GM19193 (cell line): ENCODE data around the gene PTPRK.

Source experiments
- POLR2A ChIP-seq: IDR thresholded peaks from 4 replicates; pipeline ENCODE4 v1.6.1; 2011; ENCODE audit not compliant: insufficient read depth, insufficient read length; ENCODE audit errors: extremely low read depth

PTPRK gene

GRCh38 chr6:128505603-128506002 is 14.8 kb downstream of the PTPRK start:
- TF ChIP-seq POLR2A: no peak

GRCh38 chr6:128504003-128504654 is 16.3 kb downstream of the PTPRK start:
- TF ChIP-seq POLR2A: no peak

DNA sequence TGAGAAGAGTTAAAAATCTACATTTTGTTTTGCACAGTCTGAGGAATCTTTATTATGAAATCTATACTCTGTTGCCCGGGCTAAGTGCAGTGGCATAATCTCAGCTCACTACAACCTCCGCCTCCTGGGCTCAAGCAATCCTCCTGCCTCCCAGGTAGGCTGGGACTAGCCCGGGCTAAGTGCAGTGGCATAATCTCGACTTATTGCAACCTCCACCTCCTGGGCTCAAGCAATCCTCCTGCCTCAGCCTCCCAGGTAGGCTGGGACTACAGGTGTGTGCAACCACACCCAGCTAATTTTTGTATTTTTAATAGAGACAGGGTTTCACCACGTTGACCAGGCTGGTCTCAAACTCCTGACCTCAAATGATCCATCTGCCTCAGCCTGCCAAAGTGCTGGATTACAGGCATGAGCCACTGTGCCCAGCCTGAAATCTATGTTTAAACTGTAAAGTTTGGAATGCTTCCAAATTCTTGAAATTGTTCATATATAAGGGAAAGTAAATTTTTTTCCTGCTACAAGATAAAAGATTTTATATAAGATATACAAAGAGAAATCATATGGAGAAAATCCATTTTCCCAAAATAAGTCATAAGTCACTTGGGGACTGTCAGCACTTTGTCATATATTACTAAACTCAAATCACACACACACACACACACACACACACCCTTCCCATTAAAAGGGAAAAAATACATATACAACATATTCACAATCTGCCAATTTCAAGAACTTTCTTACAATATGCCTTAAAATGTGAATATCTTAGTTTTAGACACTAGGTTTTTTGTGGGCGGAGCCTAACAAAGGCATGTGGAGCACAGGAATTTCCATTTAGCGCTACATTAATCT is 19.4 kb downstream of the PTPRK start:
- TF ChIP-seq POLR2A: no peak

DNA sequence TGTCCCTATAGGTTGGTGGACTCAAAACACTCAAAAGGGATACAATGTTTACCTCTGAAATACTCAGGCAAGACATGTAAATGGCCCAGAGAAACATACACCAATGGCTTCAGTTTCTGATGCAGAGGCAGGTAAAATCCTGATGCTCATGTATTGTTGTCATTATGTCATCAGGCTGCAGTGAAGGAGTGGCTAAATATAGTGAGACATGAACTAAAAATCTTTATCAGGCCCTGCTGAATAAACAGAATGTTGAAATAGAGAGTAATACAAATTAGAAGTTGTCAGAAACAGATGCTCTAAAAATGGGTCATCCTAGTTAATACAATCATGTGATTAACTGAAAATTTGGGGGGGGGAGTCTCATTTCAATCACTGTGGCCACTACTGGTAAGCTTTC is 20.4 kb downstream of the PTPRK start:
- no peak for TF ChIP-seq POLR2A

DNA sequence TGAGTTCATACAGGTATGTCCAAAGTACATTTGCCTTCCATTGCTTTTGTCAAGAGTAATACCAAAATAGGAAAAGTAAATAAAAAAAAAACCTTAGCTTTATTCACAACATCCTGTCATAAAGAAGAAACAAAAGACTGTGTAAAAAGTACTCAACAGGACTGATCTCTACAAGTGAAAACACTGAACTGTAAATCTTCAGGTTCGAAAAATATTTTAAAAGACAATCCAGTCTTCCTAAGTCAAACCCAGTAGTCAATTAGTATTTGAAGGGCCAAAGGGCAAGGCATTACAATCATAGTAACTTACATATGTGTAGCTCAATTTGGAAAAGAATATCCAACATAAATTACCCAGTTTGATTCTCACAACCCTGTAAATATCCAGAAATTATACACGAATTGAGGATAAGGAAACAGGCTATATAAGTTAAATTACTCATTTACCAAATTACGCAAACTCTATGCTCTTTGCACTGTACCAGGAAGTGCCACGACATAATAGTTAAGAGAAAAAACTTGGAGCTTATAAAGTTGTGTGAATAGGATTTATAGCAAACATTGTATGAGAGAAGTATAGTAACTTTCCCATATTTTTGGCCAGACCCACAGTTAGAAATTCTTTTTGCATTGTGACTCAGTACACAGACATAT is 21.2 kb downstream of the PTPRK start:
- TF ChIP-seq POLR2A: no peak

DNA sequence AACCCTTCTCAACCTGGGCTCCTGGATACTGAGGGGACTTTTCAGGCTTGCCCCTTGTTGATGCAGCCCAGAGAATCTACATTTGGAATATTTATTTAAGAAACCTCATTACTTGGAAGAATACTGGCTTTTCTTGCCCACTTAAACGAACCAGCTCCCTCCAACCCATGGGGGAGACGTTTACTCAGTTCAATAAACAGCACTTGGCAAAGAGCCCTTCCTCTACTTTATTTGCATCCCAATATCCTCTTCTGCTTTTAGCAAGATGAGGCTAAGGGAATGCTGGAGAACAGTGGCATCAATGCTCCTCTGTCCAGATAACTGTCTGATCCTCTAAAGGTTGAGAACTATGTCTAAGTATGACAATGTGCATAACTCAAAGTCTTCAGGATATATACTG is 22.2 kb downstream of the PTPRK start:
- no peak for TF ChIP-seq POLR2A

- TF ChIP-seq POLR2A: no peak
These were observed 24.7 kb downstream of the PTPRK start for GRCh38 chr6:128495536-128496333.

DNA sequence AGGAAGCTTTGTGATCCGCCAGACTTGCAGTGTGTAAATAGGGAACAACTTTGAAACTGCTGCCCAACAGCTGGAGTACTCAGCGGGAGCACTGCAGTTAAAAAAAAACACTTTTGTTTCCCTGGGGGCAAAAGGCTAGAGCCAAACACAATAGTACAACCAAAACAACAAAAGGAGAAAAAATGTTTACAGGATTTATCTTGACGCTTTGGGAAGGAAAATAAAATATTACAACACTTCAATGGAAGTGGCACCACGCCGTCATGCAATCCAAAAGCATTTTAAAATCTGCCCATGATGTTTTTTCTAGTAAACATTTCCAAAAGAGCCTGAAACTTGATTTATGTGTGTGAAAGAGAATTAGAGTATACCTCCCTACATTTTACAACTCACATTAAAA is 26.0 kb downstream of the PTPRK start:
- no peak for TF ChIP-seq POLR2A

- no peak for TF ChIP-seq POLR2A
These were observed 26.5 kb downstream of the PTPRK start for GRCh38 chr6:128493877-128494276.

GRCh38 chr6:128492386-128492785 is 28.0 kb downstream of the PTPRK start:
- TF ChIP-seq POLR2A: no peak

DNA sequence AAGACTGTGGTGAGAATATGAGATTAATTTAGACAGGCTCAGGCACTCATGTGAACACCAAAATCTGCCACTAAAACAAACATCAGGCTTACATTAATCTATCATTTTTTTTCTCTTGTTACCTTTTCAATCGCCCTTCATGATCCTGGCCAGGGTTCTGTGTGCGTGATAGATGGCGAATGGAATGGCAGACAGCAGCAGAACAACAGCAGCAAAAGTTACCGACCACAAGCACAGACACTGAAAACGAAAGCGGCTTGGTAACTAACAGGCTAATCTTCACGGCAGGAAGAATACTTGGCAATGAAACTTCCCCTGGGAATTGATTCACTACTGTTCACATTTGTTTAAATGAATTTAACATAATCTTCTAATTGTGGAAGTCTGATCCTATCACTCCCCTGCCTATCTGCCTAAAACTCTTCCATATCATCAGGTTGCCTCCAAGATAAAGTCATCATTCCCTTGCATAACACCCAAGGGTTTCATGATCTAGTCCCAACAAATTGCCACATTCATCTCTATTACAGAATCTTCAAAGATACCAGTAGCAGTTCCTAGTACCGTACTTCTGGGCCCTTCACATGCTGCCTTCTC is 28.7 kb downstream of the PTPRK start:
- TF ChIP-seq POLR2A: no peak

DNA sequence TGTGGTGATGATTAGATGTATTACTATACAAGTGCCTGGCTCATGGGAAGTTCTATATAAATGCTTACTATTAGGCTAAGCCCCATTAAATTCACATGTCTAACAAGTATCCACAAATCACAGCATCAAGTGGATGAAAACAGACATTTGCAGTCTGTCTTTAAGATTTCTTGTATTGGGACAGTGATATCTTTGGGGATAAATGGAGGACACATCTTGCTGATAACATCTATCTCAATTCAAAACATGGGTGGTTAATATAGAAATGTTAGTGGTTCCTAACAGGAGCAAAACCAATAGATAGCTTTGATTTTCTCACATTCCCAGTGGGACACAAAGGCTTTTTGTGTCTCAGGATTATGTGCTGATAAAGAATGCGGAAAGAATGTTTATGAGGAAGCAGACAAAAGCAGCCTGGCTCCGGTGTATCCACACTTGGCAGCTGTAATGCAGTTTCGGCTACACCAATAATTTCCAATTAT is 29.3 kb downstream of the PTPRK start:
- no peak for TF ChIP-seq POLR2A

DNA sequence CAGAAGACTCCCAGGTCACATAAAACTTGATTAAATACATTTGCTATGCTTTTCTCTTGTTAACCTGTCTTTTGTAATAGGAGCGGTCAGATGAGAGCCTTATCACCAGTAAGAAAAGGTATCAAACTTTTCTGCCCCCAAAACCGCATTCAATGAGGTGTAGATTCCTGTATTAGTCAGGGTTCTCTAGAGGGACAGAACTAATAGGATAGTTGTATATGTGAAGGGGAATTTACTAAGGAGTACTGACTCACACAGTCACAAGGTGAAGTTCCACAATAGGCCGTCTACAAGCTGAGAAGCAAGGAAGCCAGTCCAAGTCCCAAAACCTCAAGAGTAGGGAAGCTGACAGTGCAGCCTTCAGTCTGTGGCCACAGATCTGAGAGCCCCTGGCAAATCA is 32.7 kb downstream of the PTPRK start:
- TF ChIP-seq POLR2A: no peak

- no peak for TF ChIP-seq POLR2A
These were observed 33.3 kb downstream of the PTPRK start for GRCh38 chr6:128487055-128487454.

- no peak for TF ChIP-seq POLR2A
These were observed 36.8 kb downstream of the PTPRK start for GRCh38 chr6:128483472-128484135.

DNA sequence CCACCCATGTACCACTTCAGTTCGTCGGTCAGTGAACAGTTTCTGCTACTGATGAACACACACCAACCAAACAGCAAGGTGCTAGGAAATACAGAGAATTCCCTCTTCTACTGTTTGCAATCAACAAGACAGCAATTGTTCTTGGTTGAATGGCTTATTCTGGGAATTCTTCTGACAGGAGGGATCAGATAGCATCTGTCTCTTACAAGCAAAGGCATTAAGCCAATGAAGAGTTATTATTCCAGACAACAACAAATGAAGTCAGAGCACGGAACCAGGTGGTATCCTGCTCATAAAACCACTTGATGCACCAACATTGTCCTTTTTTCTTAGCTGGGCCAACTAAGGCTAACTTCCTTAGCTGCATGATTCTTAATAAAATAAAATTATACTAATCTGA is 37.8 kb downstream of the PTPRK start:
- no peak for TF ChIP-seq POLR2A
